ENCODE data around the gene MT1E. TPM values are rescaled to one million over a fixed set of nuclear protein-coding genes. Genes with fewer than 3 reads are reported as not detected.
A peak's percentile ranks its signal among the peaks of the same experiment; 100 is the strongest.

MT1E gene
- total and polyA plus RNA-seq, 2 of the 8 experiments (the other 6 are each of a cell fraction or from before 2014, with no cell fraction given): 7.9 to 117 TPM

DNA sequence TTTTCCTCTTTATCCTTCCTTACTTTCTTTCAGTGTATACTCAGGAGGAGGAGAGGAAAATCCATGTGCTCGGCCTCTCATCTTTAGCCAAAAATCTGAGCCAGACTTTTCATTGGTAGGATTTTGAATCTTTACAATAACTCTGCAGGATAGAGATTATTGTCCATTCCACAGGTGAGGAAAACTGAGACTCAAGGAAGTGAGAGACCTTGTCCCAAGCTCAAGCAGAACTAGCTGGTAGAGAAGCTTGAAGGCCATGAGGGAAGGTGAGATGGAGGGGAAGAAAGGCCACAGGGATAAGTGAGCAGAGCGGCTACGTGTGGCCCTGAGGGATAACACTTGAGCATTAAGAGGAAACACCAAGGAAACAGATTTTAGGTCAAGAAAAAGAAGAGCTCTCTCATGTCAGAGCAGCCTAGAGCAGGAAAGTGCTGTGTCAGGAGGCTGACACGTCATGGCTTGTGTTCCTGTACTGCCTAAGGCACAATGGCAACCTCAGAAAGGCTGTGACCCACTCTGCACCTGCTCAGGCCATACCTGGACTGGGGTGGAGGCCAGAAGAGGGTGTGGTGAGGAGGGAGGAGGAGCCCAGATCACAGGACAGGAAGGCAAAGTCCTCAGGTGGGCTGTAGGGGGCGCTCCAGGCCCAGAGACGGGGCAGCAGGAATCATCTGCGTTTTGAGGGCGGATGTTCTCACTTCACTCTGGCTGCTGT is 48.8 kb upstream of the MT1E start:
- Histone ChIP-seq H3K23me2 (ENCODE audit: low read depth, low read length) (no peaks in the 10 kb centered on the region), H3K27me3 (replicated peaks in 1 of 4; ENCODE audit: control insufficient read depth in 3 of 4, extremely low read depth in 1 of 4, insufficient read depth in 3 of 4, low read length in 3 of 4) (no peaks in the 10 kb centered on the region; a peak in 1 of 7 replicates), H2AK5ac (ENCODE audit: low read depth, low read length) (no peak overlapping the region), H2AFZ (ENCODE audit: low read length) (no peak overlapping the region), H2BK12ac (ENCODE audit: low read depth, low read length) (0 out of 2 replicates have a peak overlapping the region, but pooled peaks have one; percentile 19), H2BK5ac (ENCODE audit: low read depth, low read length) (no peak overlapping the region), H3K23ac (ENCODE audit: insufficient read length) (no peak overlapping the region), H2BK20ac (ENCODE audit: low read length) (no peak overlapping the region), H3K36me3 (ENCODE audit: control insufficient read depth in 2 of 4, insufficient read depth in 4 of 4, low read length in 3 of 4) (no peaks in the 10 kb centered on the region), H2BK15ac (ENCODE audit: low read length) (no peak overlapping the region), H3K9me3 (ENCODE audit: insufficient read depth in 2 of 2, low read depth in 1 of 2, low read length in 1 of 2) (peaks cover 4 to 6% of the 10 kb centered on the region in 2 experiments; a peak in 2 of 4 replicates), H3K4me3 (ENCODE audit: extremely low read depth in 1 of 4, insufficient read depth in 2 of 4, low read depth in 3 of 4, low read length in 4 of 4) (no peak overlapping the region), H3K56ac (replicated peaks; ENCODE audit: insufficient read length, low read depth, low read length) (no peak overlapping the region), H4K5ac (ENCODE audit: insufficient read length, low read depth, low read length) (no peak overlapping the region), H3K18ac (ENCODE audit: extremely low read depth, low read length) (no peak overlapping the region), H3K4me1 (replicated peaks in 1 of 4; ENCODE audit: control insufficient read depth in 3 of 4, insufficient read depth in 4 of 4, low read length in 3 of 4) (no peaks in the 10 kb centered on the region), H2BK120ac (replicated peaks; ENCODE audit: low read depth, low read length) (no peak overlapping the region), H3K79me2 (ENCODE audit: control insufficient read depth in 1 of 2, insufficient read depth in 2 of 2, low read length in 2 of 2) (no peaks in the 10 kb centered on the region), H4K8ac (ENCODE audit: extremely low read depth, insufficient read depth, low read length) (no peak overlapping the region), H3K27ac (ENCODE audit: low read depth, low read length) (no peak overlapping the region), H3K79me1 (ENCODE audit: low read depth, low read length) (no peaks in the 10 kb centered on the region), H4K20me1 (replicated peaks in 1 of 2; ENCODE audit: control insufficient read depth in 1 of 2, insufficient read depth in 2 of 2, low read length in 2 of 2) (no peaks in the 10 kb centered on the region), H3K4me2 (ENCODE audit: insufficient read depth in 1 of 2, low read depth in 2 of 2, low read length in 2 of 2) (no peak overlapping the region), H4K91ac (replicated peaks; ENCODE audit: insufficient read length, low read length) (no peak overlapping the region), H3K9ac (replicated peaks in 1 of 4; ENCODE audit: extremely low read depth in 1 of 4, low read depth in 3 of 4, low read length in 3 of 4) (no peak overlapping the region), H3K4ac (replicated peaks; ENCODE audit: insufficient read length, low read depth, low read length) (no peak overlapping the region), H3K14ac (ENCODE audit: insufficient read length) (no peak overlapping the region)
- FAIRE-seq: peak; percentile 62
- CTCF ChIA-PET (ENCODE audit: partially characterized antibody): interaction anchor here (0.6 to 4.6 kb wide), 35 partner anchors 9 to 879 kb away, joined by 3 to 39 read pairs (median 3); partner anchors contain the start of genes MT1A, MT1G, MT3 and MT4
- POLR2A ChIA-PET (ENCODE audit: partially characterized antibody): interaction anchor here (1.4 kb wide), 1 partner anchor 30 kb away, joined by 3 read pairs; no protein-coding TSS in a partner anchor
- peak; percentile 67 to 94 for DNase-seq (ENCODE audit: low read depth in 1 of 2, low spot score in 2 of 2)
- WGBS, 2 experiments (ENCODE audit: extremely low coverage in 1 of 2, insufficient coverage in 1 of 2, insufficient read length in 1 of 2, insufficient replicate concordance in 2 of 2, low coverage in 1 of 2, low lambda C conversion rate in 2 of 2, missing lambda C conversion rate in 1 of 2): 29% methylated on average over 8 of the region's 8 CpGs; no CpG with 5 or more reads in 1 of the 2 experiments
- 0 out of 2 replicates have a peak, but pooled peaks have one; percentile 31 for TF ChIP-seq GTF2F1 (IDR thresholded peaks at IDR 0.05; ENCODE audit: borderline replicate concordance, low read depth, low read length)
- peak; percentile 92 to 98 (median 93) for TF ChIP-seq CTCF (IDR thresholded peaks at IDR 0.05; ENCODE audit: control extremely low read depth in 1 of 3, insufficient read depth in 1 of 3, low read depth in 1 of 3, low read length in 3 of 3)
- TF ChIP-seq YY1 (IDR thresholded peaks at IDR 0.05; ENCODE audit: low read depth, low read length): 0 out of 2 replicates have a peak, but pooled peaks have one; percentile 58
- no peak for TF ChIP-seq SIX5 (IDR thresholded peaks at IDR 0.05; ENCODE audit: low read depth, low read length)
- 0 out of 3 replicates have a peak, but pooled peaks of 1 of the 2 experiments have one; percentile 8 for TF ChIP-seq EP300 (IDR thresholded peaks at IDR 0.05; ENCODE audit: borderline replicate concordance in 1 of 2, low read depth in 2 of 2, low read length in 2 of 2)
- no peak for TF ChIP-seq RFX5 (IDR thresholded peaks at IDR 0.05; ENCODE audit: borderline replicate concordance, low read depth, low read length)
- TF ChIP-seq RAD21 (IDR thresholded peaks at IDR 0.05 in 1 of 2, conservative IDR thresholded peaks at IDR 0.05 in 1 of 2; ENCODE audit: low read depth in 2 of 2, low read length in 2 of 2): peak; percentile 97 to 99
- 0 out of 2 replicates have a peak, but pooled peaks have one; percentile 9 for TF ChIP-seq CREB1 (IDR thresholded peaks at IDR 0.05)
- 0 out of 2 replicates have a peak, but pooled peaks have one; percentile 24 for TF ChIP-seq JUND (IDR thresholded peaks at IDR 0.05; ENCODE audit: low read length)
